GM12801 (cell line): Measurements from ENCODE around the gene PPP1R11.

Source experiments
- TF ChIP-seq, protein P1 (sequence below): IDR thresholded peaks from one replicate; pipeline ENCODE4 v1.5.1; 2011; ENCODE audit warnings: control low read depth; ENCODE audit not compliant: insufficient read length; ENCODE audit errors: extremely low read depth

The PPP1R11 gene

DNA sequence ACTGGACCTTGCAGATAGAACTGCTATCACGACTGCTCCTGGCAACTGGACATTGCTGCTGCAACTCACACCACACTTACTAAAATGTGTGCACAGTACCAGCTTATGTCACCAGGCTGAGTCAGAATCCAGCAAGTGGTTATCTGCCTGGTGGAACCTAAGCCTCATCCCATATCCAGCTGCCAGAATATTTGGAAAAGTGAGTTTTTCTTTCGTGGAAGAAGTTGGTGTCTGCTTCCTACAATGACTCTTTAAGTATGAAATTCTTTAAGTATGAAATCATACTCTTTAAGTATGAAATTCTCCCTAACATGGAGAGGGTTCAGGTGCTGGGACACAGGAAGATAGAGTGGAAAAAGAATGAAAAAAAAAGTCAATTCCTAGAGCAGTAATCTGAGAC lies 22.4 kb upstream of the PPP1R11 start:
- TF ChIP-seq, protein P1, sequence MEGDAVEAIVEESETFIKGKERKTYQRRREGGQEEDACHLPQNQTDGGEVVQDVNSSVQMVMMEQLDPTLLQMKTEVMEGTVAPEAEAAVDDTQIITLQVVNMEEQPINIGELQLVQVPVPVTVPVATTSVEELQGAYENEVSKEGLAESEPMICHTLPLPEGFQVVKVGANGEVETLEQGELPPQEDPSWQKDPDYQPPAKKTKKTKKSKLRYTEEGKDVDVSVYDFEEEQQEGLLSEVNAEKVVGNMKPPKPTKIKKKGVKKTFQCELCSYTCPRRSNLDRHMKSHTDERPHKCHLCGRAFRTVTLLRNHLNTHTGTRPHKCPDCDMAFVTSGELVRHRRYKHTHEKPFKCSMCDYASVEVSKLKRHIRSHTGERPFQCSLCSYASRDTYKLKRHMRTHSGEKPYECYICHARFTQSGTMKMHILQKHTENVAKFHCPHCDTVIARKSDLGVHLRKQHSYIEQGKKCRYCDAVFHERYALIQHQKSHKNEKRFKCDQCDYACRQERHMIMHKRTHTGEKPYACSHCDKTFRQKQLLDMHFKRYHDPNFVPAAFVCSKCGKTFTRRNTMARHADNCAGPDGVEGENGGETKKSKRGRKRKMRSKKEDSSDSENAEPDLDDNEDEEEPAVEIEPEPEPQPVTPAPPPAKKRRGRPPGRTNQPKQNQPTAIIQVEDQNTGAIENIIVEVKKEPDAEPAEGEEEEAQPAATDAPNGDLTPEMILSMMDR, result no peak

DNA sequence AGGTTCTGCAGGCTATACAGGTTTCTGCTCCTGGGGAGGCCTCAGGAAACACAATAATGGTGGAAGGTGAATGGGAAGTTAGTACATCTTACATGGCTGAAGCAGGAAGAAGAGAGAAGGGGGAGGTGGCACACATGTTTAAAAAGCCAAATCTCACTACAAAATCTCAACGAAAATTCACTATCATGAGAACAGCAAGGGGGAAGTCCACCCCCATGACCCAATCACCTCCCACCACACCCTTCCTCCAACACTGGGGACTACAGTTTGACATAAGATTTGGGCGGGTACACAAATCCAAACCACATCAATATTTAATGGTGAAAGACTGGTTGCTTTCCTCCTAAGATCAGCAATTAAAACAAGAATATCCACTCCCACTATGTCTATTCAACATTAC lies 19.8 kb upstream of the PPP1R11 start:
- TF ChIP-seq, protein P1, result no peak

DNA sequence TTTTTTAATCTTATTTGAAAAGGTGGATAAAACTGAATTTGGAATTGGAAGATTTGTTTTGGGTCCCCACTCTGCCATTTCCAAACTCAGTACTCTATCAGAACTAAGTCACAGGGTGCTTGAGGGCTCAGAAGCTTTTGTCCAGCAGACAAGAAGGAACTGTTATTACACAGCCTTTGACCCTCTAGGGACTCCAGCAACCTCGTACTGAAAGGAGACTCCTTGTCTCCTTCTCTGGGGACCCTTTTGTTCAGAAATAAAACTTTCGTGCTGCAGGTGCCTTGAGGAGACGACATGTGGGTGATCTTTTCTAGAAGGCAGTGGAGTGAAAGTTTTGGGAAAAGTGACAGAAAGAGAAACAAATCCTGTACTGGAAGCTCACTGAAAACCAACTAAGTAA lies 13.3 kb upstream of the PPP1R11 start:
- TF ChIP-seq, protein P1, result no peak

DNA sequence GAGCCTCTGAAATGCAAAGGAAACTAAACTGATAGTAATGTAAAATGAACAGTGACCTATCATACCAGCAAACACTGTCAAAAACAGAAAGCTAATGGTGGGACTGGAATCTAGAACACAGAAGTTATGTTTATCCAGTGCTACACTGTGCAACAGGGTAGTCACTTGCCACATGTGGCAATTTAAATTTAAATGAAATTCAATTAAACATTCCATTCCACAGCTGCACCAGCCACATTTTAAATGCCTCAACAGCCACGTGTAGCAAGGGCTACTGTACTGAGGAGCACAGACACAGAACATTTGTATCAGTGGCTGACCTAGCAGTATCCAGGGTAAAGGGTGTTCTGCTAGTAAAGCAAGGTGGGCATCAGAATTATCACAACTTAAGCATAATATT lies 11.5 kb upstream of the PPP1R11 start:
- TF ChIP-seq, protein P1, result no peak

DNA sequence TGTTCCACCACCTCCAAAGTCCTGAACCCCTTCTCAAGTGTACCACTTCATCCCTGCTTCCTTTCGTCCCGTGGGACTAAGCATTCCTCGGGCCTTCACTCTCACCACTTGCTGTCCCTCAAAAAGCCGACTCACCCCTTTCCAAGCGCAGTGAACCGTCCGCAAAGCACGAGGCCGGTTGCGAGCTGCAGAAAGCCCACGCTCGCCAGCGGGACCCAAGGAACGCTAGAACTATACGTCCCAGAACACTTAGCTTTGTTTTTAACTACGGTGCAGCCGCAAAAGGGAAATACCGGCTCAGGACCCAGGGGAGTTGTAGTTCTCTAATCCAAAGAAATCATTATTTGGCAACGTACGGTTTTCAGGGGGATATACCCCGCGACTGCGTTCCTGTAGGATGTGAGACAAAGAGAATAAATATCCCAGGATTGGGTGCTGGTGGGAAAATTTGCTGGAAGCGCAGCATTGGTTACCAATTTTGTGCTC lies 6.3 kb upstream of the PPP1R11 start:
- TF ChIP-seq, protein P1, result no peak

DNA sequence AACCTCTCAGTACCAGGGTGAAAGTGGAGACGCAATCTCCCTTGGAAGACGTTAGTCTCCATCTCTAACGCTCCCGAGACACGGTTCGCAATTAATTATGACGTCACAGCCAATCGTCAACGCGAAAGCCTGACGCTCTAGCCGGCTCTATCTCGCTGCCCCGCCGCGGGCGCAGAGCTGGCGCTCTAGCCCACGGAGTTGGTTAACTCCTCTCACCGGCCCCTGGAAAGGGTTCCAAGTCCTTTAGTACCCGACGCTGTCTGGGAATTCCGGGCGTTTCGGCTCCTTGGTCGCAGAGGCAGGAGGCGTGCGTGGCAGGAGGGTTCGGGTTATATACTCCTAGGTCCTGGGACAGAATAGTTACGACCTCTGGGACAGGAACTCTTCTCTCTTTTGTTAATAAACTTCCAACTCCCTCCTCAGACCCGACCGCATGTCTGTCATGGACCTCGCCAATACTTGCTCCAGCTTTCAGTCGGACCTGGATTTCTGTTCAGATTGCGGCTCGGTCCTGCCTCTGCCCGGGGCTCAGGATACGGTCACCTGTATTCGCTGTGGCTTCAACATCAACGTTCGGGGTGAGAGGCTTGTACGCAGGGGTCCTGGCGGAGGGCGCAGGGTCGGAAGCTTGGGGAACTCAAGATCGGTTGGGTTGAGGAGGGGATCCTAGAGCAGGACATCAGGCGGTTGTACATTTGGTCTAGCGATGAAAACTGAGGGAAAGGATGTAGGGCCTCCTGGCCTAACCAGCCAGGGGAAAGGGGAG lies 5.7 kb upstream of the PPP1R11 start, which contains the start of gene POLR1H:
Gene POLR1H (plus strand): TSS at position 174 of the 766 bp plus-strand sequence. CDS start 260 bp downstream, at position 434.
- TF ChIP-seq, protein P1, result no peak

DNA sequence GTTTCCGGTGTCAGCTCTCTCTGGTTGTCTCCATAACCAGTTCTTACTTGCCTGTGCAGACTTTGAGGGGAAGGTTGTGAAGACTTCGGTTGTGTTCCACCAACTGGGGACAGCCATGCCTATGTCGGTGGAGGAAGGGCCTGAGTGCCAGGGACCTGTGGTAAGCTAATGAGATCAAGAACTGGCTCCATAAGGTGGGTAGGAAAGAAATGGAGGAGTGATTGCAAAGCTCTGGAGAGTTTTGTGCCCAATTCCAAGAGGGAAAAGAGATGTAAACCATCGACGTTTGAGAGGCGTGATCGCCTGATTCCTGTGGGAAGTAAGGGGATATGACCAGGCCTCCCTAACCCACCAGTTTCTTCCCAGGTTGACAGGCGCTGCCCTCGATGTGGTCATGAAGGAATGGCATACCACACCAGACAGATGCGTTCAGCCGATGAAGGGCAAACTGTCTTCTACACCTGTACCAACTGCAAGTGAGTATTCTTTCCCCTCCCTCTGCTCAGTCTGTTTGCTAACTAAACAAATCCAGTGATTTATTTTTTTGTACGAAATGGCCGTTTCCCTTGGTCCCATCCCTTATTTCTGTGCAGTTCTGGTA lies 5.0 kb upstream of the PPP1R11 start:
- TF ChIP-seq, protein P1, result no peak
